ENCODE results near the gene PDE1A. TPM values are rescaled to one million over a fixed set of nuclear protein-coding genes. Genes with fewer than 3 reads are reported as not detected.

PDE1A gene
- polyA plus RNA-seq, 1 of the 3 experiments (the other 2 are of a cell fraction), result 0.08 TPM

DNA sequence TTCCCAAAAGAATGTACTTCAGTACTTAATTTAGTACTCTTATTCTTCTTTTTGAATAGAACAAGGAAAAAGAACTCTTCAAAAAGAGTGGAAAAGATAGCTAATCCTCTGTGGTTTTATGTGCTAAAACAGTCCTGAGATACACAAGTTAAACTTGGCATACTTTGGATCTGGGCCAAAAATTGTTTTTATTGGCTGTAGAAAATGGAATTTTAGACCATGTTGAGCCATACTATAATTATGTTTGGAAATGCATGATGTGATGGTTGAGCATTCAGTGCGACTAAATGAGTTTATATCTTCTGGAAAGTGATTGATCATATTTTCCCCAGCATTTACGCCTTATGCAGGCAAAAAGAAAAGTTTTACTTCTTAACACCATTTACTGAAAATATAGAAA is 18.0 kb upstream of the PDE1A start:
- H3K27ac ChIP-seq (ENCODE audit: low read depth in 2 of 2, low read length in 1 of 2), result no peak overlapping the region
- TF ChIP-seq EP300 (IDR thresholded peaks at IDR 0.05; ENCODE audit: borderline replicate concordance in 1 of 2, low read depth in 1 of 2, low read length in 1 of 2), result no peak
- 0 out of 2 replicates have a peak, but pooled peaks have one; percentile 46 for TF ChIP-seq NFIC (IDR thresholded peaks at IDR 0.05; ENCODE audit: borderline replicate concordance)
- no peak for TF ChIP-seq MEF2A (IDR thresholded peaks at IDR 0.05; ENCODE audit: borderline replicate concordance, low read depth)
- TF ChIP-seq SIN3A (IDR thresholded peaks at IDR 0.05; ENCODE audit: borderline replicate concordance, low read depth, low read length), result no peak
- no peak for TF ChIP-seq GATA2 (CRISPR knock-in tag; IDR thresholded peaks at IDR 0.05)
- TF ChIP-seq FOXM1 (IDR thresholded peaks at IDR 0.05; ENCODE audit: low read depth), result no peak
- no peak for TF ChIP-seq ELF1 (IDR thresholded peaks at IDR 0.05)
- no peaks in the 10 kb centered on the region for H3K9me2 ChIP-seq
- no peak for DNase-seq
- no peak overlapping the region for H3K4me3 ChIP-seq (ENCODE audit: low read depth in 2 of 2, low read length in 1 of 2)
- ChIA-PET POLR2A (no interaction called here), CTCF (interaction anchor here (1.0 to 1.1 kb wide), 2 partner anchors 17 to 205 kb away, joined by 3 to 5 read pairs; no protein-coding TSS in a partner anchor)
- H3K36me3 ChIP-seq (replicated peaks in 1 of 2; ENCODE audit: control insufficient read depth in 1 of 2, insufficient read depth in 2 of 2, low read length in 1 of 2), result no peaks in the 10 kb centered on the region
- no peak overlapping the region for H2AFZ ChIP-seq (ENCODE audit: low read depth)
- no peak overlapping the region for H3K4me2 ChIP-seq
- H3K9me3 ChIP-seq, result no peaks in the 10 kb centered on the region
- no peaks in the 10 kb centered on the region for H3F3A ChIP-seq (replicated peaks; ENCODE audit: insufficient read depth)
- H3K79me2 ChIP-seq (ENCODE audit: insufficient read depth), result no peaks in the 10 kb centered on the region
- no peaks in the 10 kb centered on the region for H4K20me1 ChIP-seq (ENCODE audit: insufficient read depth)
- H3K27me3 ChIP-seq (ENCODE audit: insufficient read depth), result no peaks in the 10 kb centered on the region
- peaks cover 0 to 10% of the 10 kb centered on the region in 2 experiments; a peak in 2 of 4 replicates for H3K4me1 ChIP-seq (ENCODE audit: control insufficient read depth in 1 of 2, insufficient read depth in 2 of 2, low read depth in 1 of 2, low read length in 1 of 2)
- 95% methylated on average over 2 of the region's 2 CpGs for WGBS (ENCODE audit: low lambda C conversion rate)
- H3K9ac ChIP-seq, result no peak overlapping the region

DNA sequence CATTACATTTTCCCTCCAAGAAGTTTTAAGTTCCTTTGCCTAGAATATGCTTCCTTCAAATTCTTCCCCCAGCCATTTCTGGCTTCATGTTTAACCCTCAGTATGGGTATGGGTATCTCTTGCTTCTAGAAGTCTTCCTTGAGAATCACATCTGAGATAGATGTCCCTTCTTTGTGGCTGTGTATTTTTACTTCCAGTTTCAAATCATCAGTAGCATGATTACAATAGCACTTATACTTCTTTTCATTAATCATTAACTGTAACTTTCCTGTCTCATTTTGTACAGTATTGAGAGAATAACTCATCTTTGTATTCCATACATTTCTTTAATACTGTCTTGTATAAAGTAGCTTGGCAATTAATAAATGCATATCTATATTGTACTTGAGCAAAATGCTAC is 17.3 kb upstream of the PDE1A start:
- no peak for TF ChIP-seq FOXM1 (IDR thresholded peaks at IDR 0.05; ENCODE audit: low read depth)
- no peak for TF ChIP-seq MXI1 (IDR thresholded peaks at IDR 0.05; ENCODE audit: low read depth, low read length)
- TF ChIP-seq ELF1 (IDR thresholded peaks at IDR 0.05), result no peak
- no peak for TF ChIP-seq EP300 (IDR thresholded peaks at IDR 0.05; ENCODE audit: borderline replicate concordance in 1 of 2, low read depth in 1 of 2, low read length in 1 of 2)
- TF ChIP-seq, protein P1, sequence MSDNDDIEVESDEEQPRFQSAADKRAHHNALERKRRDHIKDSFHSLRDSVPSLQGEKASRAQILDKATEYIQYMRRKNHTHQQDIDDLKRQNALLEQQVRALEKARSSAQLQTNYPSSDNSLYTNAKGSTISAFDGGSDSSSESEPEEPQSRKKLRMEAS (IDR thresholded peaks at IDR 0.05; ENCODE audit: low read depth), result no peak
- no peak for TF ChIP-seq FOSL2 (IDR thresholded peaks at IDR 0.05; ENCODE audit: borderline replicate concordance, low read depth)
- no peak for TF ChIP-seq RXRA (IDR thresholded peaks at IDR 0.05; ENCODE audit: borderline replicate concordance, low read depth)
- no peak for TF ChIP-seq RCOR1 (IDR thresholded peaks at IDR 0.05; ENCODE audit: low read length)
- no peak for TF ChIP-seq GATA2 (CRISPR knock-in tag; IDR thresholded peaks at IDR 0.05)
- Histone ChIP-seq H3K4me3 (ENCODE audit: low read depth in 2 of 2, low read length in 1 of 2) (no peak overlapping the region), H3K9ac (no peak overlapping the region), H3K27me3 (ENCODE audit: insufficient read depth) (no peaks in the 10 kb centered on the region), H3F3A (replicated peaks; ENCODE audit: insufficient read depth) (no peaks in the 10 kb centered on the region), H2AFZ (ENCODE audit: low read depth) (no peak overlapping the region), H3K9me2 (no peaks in the 10 kb centered on the region), H3K9me3 (no peaks in the 10 kb centered on the region), H3K36me3 (replicated peaks in 1 of 2; ENCODE audit: control insufficient read depth in 1 of 2, insufficient read depth in 2 of 2, low read length in 1 of 2) (no peaks in the 10 kb centered on the region), H3K4me2 (no peak overlapping the region), H3K27ac (ENCODE audit: low read depth in 2 of 2, low read length in 1 of 2) (no peak overlapping the region), H3K4me1 (ENCODE audit: control insufficient read depth in 1 of 2, insufficient read depth in 2 of 2, low read depth in 1 of 2, low read length in 1 of 2) (peaks cover 0 to 10% of the 10 kb centered on the region in 2 experiments; a peak in 2 of 4 replicates), H3K79me2 (ENCODE audit: insufficient read depth) (no peaks in the 10 kb centered on the region), H4K20me1 (ENCODE audit: insufficient read depth) (no peaks in the 10 kb centered on the region)
- CTCF ChIA-PET, result interaction anchor here (0.6 kb wide), 1 partner anchor 800 kb away, joined by 4 read pairs; no protein-coding TSS in a partner anchor
- DNase-seq, result no peak
- POLR2A ChIA-PET, result no interaction called here

DNA sequence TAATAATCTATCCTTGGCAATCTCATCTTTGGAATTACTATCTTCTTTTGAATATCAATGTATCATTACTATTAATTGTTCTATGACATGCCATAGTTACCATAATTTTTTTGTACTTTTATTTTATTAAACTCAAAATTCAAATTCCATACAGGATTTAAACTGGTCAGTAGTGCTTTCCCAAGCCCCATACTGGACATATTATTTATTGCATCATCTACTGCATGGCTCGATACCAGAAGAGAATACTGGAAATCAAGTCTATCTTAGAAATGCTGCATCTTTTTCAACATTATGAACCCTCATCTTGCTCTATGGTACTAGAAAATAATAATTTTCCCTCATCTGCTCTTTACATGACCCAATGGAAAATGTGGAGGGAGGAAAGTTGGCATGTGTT is 9.4 kb upstream of the PDE1A start:
- Histone ChIP-seq H3K4me3 (ENCODE audit: low read depth in 2 of 2, low read length in 1 of 2) (no peak overlapping the region), H3F3A (replicated peaks; ENCODE audit: insufficient read depth) (no peaks in the 10 kb centered on the region), H3K36me3 (replicated peaks in 1 of 2; ENCODE audit: control insufficient read depth in 1 of 2, insufficient read depth in 2 of 2, low read length in 1 of 2) (no peaks in the 10 kb centered on the region), H3K9me3 (no peaks in the 10 kb centered on the region), H3K27me3 (ENCODE audit: insufficient read depth) (no peaks in the 10 kb centered on the region), H3K27ac (ENCODE audit: low read depth in 2 of 2, low read length in 1 of 2) (peak overlapping the region in 1 of 2 experiments; percentile 51; a peak in 1 of 4 replicates), H2AFZ (ENCODE audit: low read depth) (no peak overlapping the region), H3K4me2 (no peak overlapping the region), H3K9me2 (no peaks in the 10 kb centered on the region), H3K9ac (no peak overlapping the region), H3K79me2 (ENCODE audit: insufficient read depth) (no peaks in the 10 kb centered on the region), H4K20me1 (ENCODE audit: insufficient read depth) (no peaks in the 10 kb centered on the region), H3K4me1 (ENCODE audit: control insufficient read depth in 1 of 2, insufficient read depth in 2 of 2, low read depth in 1 of 2, low read length in 1 of 2) (peaks cover 0 to 14% of the 10 kb centered on the region in 2 experiments; a peak in 1 of 4 replicates)
- CTCF ChIA-PET, result no interaction called here
- 86% methylated on average over 1 of the region's 1 CpG for WGBS (ENCODE audit: low lambda C conversion rate)
- POLR2A ChIA-PET, result no interaction called here
- DNase-seq, result no peak
- TF ChIP-seq SIN3A (IDR thresholded peaks at IDR 0.05; ENCODE audit: borderline replicate concordance, low read depth, low read length) (no peak), NRF1 (IDR thresholded peaks at IDR 0.05; ENCODE audit: low read depth, low read length) (no peak), FOXJ3 (CRISPR knock-in tag; IDR thresholded peaks at IDR 0.05) (no peak), RAD21 (IDR thresholded peaks at IDR 0.05; ENCODE audit: low read length) (no peak), JUND (IDR thresholded peaks at IDR 0.05) (no peak), MEF2A (IDR thresholded peaks at IDR 0.05; ENCODE audit: borderline replicate concordance, low read depth) (no peak), TAF1 (IDR thresholded peaks at IDR 0.05; ENCODE audit: borderline replicate concordance, low read depth, low read length) (no peak), FOXM1 (IDR thresholded peaks at IDR 0.05; ENCODE audit: low read depth) (no peak), GABPA (IDR thresholded peaks at IDR 0.05; ENCODE audit: low read depth) (no peak), FOSL2 (IDR thresholded peaks at IDR 0.05; ENCODE audit: borderline replicate concordance, low read depth) (no peak)
- TF ChIP-seq, protein P1 (IDR thresholded peaks at IDR 0.05; ENCODE audit: low read depth), result no peak
- TF ChIP-seq, protein P2, sequence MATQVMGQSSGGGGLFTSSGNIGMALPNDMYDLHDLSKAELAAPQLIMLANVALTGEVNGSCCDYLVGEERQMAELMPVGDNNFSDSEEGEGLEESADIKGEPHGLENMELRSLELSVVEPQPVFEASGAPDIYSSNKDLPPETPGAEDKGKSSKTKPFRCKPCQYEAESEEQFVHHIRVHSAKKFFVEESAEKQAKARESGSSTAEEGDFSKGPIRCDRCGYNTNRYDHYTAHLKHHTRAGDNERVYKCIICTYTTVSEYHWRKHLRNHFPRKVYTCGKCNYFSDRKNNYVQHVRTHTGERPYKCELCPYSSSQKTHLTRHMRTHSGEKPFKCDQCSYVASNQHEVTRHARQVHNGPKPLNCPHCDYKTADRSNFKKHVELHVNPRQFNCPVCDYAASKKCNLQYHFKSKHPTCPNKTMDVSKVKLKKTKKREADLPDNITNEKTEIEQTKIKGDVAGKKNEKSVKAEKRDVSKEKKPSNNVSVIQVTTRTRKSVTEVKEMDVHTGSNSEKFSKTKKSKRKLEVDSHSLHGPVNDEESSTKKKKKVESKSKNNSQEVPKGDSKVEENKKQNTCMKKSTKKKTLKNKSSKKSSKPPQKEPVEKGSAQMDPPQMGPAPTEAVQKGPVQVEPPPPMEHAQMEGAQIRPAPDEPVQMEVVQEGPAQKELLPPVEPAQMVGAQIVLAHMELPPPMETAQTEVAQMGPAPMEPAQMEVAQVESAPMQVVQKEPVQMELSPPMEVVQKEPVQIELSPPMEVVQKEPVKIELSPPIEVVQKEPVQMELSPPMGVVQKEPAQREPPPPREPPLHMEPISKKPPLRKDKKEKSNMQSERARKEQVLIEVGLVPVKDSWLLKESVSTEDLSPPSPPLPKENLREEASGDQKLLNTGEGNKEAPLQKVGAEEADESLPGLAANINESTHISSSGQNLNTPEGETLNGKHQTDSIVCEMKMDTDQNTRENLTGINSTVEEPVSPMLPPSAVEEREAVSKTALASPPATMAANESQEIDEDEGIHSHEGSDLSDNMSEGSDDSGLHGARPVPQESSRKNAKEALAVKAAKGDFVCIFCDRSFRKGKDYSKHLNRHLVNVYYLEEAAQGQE (IDR thresholded peaks at IDR 0.05; ENCODE audit: low read depth, low read length), result no peak

All from SK-N-SH (cell line).